Measurements from ENCODE around the gene ABHD5.

DNA sequence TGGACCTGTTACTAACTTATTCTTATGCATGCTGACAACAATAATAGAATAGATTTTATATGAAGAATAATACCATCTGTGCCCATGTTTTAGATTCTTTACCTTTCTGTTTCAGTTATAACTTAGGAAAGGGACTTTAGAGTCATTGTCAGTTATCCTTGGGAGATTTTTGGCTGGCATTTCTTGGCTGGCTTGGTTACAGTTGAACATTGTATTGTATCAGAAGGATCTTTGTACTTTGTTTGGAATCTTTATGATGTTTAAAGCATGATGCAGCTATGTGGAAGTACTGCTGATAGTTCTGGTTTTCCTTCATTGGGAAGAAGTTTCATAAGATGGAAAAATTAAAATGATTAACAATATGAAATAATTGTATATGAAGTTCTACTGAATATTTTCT lies 19.9 kb downstream of the ABHD5 start:
- no peak for TF ChIP-seq POLR2A (IDR thresholded peaks at IDR 0.05)
- TF ChIP-seq, protein P1, sequence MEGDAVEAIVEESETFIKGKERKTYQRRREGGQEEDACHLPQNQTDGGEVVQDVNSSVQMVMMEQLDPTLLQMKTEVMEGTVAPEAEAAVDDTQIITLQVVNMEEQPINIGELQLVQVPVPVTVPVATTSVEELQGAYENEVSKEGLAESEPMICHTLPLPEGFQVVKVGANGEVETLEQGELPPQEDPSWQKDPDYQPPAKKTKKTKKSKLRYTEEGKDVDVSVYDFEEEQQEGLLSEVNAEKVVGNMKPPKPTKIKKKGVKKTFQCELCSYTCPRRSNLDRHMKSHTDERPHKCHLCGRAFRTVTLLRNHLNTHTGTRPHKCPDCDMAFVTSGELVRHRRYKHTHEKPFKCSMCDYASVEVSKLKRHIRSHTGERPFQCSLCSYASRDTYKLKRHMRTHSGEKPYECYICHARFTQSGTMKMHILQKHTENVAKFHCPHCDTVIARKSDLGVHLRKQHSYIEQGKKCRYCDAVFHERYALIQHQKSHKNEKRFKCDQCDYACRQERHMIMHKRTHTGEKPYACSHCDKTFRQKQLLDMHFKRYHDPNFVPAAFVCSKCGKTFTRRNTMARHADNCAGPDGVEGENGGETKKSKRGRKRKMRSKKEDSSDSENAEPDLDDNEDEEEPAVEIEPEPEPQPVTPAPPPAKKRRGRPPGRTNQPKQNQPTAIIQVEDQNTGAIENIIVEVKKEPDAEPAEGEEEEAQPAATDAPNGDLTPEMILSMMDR (IDR thresholded peaks at IDR 0.05 in 4 of 5, conservative IDR thresholded peaks at IDR 0.05 in 1 of 5) = no peak
